ENCODE data around the gene ITGA7. TPM values are rescaled to one million over a fixed set of nuclear protein-coding genes. Genes with fewer than 3 reads are reported as not detected.

ITGA7 gene
- total RNA-seq, 4 donors from 2014 or later = 117 to 518 (median 175) TPM

- TF ChIP-seq CTCF (IDR thresholded peaks at IDR 0.05; ENCODE audit: low read depth) = no peak
Measured at GRCh38 chr12:55716582-55716957, 8.9 kb upstream of the ITGA7 start.

GRCh38 chr12:55715833-55716581 lies 8.3 kb upstream of the ITGA7 start, which contains the start of gene BLOC1S1:
BLOC1S1 (plus strand) TSS chr12:55716046; CDS start chr12:55716052, 6 bp downstream.
- TF ChIP-seq CTCF (IDR thresholded peaks at IDR 0.05; ENCODE audit: low read depth) = no peak

GRCh38 chr12:55715169-55715764 lies 7.6 kb upstream of the ITGA7 start:
- no peak for TF ChIP-seq CTCF (IDR thresholded peaks at IDR 0.05; ENCODE audit: low read depth)

- no peak for TF ChIP-seq CTCF (IDR thresholded peaks at IDR 0.05; ENCODE audit: low read depth)
Measured at GRCh38 chr12:55713721-55714120, 6.0 kb upstream of the ITGA7 start.

GRCh38 chr12:55712700-55713415 lies 5.2 kb upstream of the ITGA7 start:
- TF ChIP-seq CTCF (IDR thresholded peaks at IDR 0.05; ENCODE audit: low read depth) = no peak

- TF ChIP-seq CTCF (IDR thresholded peaks at IDR 0.05; ENCODE audit: low read depth) = no peak
Measured at GRCh38 chr12:55711786-55712553, 4.3 kb upstream of the ITGA7 start.

All from subcutaneous adipose tissue (tissue), 4 donors.